Left renal pelvis (tissue), 4 donors: ENCODE data around the gene RNF167. TPM values are rescaled to one million over a fixed set of nuclear protein-coding genes. Genes with fewer than 3 reads are reported as not detected.
"Not testable (repeated sequence)": the region's sequence is repeated elsewhere in the genome, so short reads cannot be mapped to it uniquely, and the experiment has no call there.

ENCODE experiments used
- DNase-seq, 4 donors: peaks; one replicate each; pipeline ENCODE4 v3.0.0-alpha.2; 2013; ENCODE audit warnings: low read depth in 4 of 4, low spot score in 3 of 4
- polyA plus RNA-seq, 4 donors: library from polyadenylated mRNA; unstranded; fragments of 120-200 nt; gene quantifications; one replicate each; pipeline ENCODE4 v1.2.1, GENCODE V29; 2013; ENCODE audit not compliant: insufficient read length in 4 of 4

RNF167 gene
- polyA plus RNA-seq, 4 donors: 106 to 135 (median 129) TPM

- DNase-seq: no peak
These were observed 38.3 kb upstream of the RNF167 start for GRCh38 chr17:4901648-4902344.

DNA sequence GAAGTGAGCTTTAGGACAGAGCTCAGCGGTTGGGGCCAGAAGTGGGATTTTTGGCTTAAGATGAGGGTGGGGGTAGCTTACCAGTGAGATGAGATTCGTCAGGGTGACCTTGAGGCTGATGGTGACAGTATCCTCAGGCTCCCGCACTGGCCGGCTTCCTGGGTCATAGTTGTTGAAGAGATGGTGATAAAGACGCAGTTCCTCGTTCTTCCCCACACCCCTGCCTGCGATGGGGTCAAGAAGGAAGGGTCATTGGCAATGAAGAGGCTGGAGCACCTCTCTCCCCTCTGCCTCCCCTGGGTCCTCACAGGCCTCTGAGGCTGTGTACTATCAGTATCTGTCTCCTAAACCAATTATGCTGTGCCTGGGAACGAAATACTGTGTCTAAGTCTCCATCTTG, 37.5 kb upstream of the RNF167 start:
- no peak for DNase-seq

GRCh38 chr17:4903051-4903818, 36.8 kb upstream of the RNF167 start, which contains the start of gene CHRNE:
CHRNE (minus strand) TSS chr17:4903098; CDS start chr17:4903063, 35 bp downstream.
- DNase-seq: peak; percentile 59 to 77 (median 72)

- not testable (repeated sequence) for DNase-seq
These were observed 33.4 kb upstream of the RNF167 start for GRCh38 chr17:4906642-4907041.

DNA sequence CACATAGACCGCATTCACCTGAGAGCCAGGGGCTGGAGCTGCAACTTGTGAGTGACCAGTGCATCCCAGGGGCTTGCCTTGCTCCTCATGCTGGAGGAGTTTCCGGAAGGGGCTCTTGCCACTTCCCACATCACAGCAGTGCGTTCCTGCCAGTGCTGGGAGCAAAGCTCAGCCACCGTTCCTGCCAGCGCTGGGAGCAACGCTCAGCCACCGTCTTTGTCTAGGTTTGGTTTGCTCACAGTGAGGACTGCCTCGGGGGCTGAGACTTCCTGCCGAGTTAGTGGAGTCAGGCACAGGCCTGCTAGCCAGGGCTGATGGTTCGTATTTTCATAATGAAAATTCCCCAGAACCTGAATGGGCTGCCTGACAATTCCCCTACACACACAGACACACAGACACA, 31.8 kb upstream of the RNF167 start:
- no peak for DNase-seq

GRCh38 chr17:4908711-4909496, 31.2 kb upstream of the RNF167 start:
- peak; percentile 72 to 81 (median 78) for DNase-seq

GRCh38 chr17:4913994-4914393, 26.1 kb upstream of the RNF167 start:
- no peak for DNase-seq

DNA sequence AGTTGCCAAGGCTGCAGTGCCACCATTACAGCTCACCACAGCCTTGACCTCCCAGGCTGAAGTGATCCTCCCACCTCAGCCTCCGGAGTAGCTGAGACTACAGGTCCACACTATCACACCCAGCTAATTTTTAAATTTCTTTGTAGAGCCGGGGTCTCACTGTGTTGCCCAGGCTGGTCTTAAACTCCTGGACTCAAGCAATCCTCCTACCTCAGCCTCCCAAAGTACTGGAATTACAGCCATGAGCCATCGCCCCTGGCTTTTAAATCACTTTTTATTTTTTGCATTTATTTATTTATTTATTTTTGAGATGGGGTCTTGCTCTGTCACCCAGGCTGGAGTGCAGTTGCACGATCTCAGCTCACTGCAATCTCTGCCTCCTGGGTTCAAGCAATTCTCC, 25.5 kb upstream of the RNF167 start:
- not testable (repeated sequence) for DNase-seq

GRCh38 chr17:4919511-4920047, 20.5 kb upstream of the RNF167 start:
- DNase-seq: no peak

- no peak for DNase-seq
These were observed 19.6 kb upstream of the RNF167 start for GRCh38 chr17:4920351-4921048.

DNA sequence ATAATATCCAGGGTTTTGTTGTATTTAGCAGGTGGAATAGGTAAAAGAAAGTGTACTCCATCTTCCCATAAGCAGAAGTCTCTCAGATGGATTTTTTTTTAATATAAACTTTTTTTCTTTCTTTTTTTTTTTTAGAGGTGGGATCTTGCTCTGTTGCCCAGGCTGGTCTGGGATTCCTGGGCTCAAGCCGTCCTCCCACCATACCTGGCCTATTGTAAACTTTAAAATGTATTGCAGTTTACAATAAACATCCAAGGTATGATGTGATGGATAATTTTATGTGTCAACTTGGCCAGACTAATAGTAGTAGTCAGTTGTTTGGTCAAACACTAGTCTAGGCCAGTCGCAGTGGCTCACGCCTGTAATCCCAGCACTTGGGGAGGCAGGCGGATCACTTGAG, 18.7 kb upstream of the RNF167 start:
- no peak for DNase-seq

DNA sequence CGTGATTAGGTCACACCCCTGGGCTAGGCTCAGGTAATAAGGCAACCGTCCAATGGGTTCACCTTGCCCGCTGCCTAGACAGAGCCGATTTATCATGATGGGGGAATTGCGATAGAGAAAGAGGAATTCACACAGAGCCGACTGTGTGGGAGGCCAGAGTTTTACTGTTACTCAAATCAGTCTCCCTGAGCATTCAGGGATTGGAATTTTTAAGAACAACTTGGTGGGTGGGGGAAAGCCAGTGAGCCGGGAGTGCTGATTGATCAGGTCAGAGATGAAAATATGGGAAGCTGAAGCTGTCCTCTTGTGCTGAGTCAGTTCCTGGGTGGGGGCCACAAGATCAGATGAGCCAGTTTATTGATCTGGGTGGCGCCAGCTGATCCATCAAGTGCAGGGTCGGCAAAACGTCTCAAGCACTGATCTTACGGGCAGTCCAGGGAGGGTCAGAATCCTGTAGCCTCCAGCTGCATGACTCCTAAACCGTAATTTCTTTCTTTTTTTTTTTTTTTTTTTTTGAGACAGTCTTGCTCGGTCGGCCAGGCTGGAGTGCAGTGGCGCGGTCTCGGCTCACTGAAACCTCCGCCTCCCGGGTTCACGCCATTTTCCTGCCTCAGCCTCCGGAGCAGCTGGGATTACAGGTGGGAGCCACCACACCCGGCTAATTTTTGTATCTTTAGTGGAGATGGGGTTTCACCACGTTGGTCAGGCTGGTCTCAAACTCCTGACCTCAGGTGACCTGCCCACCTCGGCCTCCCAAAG, 13.3 kb upstream of the RNF167 start:
- not testable (repeated sequence) for DNase-seq

DNA sequence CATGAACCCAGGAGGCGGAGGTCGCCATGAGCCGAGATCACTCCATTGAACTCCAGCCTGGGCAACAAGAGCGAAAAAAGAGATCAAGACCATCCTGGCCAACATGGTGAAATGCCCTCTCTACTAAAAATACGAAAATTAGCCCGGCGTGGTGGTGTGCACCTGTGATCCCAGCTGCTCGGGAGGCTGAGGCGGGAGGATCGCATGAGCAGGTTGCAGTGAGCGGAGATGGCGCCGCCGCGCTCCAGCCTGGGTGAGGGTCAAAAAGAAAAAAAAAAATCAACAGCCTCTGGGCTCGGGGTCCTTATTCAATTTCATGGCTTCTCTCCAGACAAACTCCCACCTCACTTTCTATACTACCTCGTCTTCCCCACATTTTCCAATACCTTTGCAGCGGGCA, 11.2 kb upstream of the RNF167 start:
- no peak for DNase-seq

DNA sequence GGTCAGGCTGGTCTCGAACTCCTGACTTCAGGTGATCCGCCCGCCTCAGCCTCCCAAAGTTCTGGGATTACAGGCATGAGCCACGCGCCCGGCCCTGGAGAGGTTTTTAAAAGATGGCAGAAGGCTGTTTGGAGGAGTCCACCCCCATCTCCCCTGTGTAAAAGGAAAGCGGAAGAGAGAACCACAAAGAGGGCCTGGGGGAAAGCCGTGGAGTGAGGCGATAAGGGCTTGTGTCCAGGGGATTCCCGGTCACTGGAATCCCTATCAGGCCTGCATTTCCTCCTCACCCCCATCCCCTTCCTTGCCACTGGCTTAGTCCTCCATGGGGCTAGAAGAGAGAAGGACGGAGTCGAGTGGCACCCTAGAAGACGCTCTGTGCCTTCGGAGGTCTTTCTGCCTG, 8.1 kb upstream of the RNF167 start, which contains the start of gene GP1BA:
TSS of gene GP1BA (plus strand) at position 315 of the 400 bp plus-strand sequence. CDS start 328 bp downstream, outside the sequence.
- DNase-seq: no peak

GRCh38 chr17:4932756-4933155, 7.3 kb upstream of the RNF167 start:
- DNase-seq: no peak

DNA sequence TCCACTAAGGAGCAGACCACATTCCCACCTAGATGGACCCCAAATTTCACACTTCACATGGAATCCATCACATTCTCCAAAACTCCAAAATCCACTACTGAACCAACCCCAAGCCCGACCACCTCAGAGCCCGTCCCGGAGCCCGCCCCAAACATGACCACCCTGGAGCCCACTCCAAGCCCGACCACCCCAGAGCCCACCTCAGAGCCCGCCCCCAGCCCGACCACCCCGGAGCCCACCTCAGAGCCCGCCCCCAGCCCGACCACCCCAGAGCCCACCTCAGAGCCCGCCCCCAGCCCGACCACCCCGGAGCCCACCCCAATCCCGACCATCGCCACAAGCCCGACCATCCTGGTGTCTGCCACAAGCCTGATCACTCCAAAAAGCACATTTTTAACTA, 6.4 kb upstream of the RNF167 start:
- no peak for DNase-seq

DNA sequence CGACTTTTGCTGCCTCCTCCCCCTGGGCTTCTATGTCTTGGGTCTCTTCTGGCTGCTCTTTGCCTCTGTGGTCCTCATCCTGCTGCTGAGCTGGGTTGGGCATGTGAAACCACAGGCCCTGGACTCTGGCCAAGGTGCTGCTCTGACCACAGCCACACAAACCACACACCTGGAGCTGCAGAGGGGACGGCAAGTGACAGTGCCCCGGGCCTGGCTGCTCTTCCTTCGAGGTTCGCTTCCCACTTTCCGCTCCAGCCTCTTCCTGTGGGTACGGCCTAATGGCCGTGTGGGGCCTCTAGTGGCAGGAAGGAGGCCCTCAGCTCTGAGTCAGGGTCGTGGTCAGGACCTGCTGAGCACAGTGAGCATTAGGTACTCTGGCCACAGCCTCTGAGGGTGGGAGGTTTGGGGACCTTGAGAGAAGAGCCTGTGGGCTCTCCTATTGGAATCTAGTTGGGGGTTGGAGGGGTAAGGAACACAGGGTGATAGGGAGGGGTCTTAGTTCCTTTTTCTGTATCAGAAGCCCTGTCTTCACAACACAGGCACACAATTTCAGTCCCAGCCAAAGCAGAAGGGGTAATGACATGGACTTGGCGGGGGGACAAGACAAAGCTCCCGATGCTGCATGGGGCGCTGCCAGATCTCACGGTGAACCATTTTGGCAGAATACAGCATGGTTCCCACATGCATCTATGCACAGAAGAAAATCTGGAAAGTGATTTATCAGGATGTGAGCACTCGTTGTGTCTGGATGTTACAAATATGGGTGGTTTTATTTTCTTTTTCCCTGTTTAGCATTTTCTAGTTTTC, 5.7 kb upstream of the RNF167 start:
- DNase-seq: no peak

DNA sequence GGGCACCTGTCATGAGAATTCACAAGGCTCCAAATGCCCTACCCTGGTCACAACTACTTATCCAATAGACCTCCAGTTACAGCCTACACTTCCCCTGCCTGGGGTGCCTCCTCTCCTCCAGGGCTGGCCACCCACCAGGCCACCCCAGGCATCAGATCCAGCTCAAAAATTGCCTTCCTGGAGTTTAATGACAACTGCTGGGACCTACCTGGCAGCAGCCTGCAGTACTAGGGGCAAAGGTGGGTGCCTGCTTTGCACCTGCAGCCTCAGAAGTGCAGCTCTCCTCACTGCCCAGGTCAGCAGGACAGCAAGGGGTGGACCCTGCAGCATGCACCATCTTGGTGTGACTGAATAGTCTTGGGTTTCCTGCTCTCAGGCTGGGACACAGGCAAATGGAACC, 4.4 kb upstream of the RNF167 start:
- DNase-seq: no peak

- DNase-seq: no peak
These were observed 3.6 kb upstream of the RNF167 start for GRCh38 chr17:4936436-4936835.
